PC-9 (cell line): ENCODE data around the gene ELFN1. TPM values are rescaled to one million over a fixed set of nuclear protein-coding genes. Genes with fewer than 3 reads are reported as not detected.

Experiments used
- BruUV-seq: library from RNA; stranded (reverse); fragments of 400-500 nt; replicated peaks from 2 replicates; lab custom pipeline; 2021; lab: Mats Ljungman, UMichigan
- CTCF ChIA-PET: fragments of 300-600 bp; sonication (Branson Sonifier 250); formaldehyde crosslinking; loops from one replicate; lab custom pipeline; 2022; ENCODE audit warnings: antibody characterized with exemption; lab: Charles Lee
- POLR2A ChIA-PET: fragments of 300-600 bp; sonication (Branson Sonifier 250); formaldehyde crosslinking; loops from one replicate; lab custom pipeline; 2022; ENCODE audit warnings: antibody characterized with exemption; ENCODE audit not compliant: unreplicated experiment; lab: Charles Lee
- DNase-seq, 2 experiments: peaks; one replicate each; pipeline versions ENCODE4 v3.0.0 to v3.0.0-alpha.2; 2015 to 2022; ENCODE audit warnings: mixed read lengths in 1 of 2
- H2AFZ ChIP-seq: fragments of 200-600 bp; sonication (generic); 2 replicates; pipeline ENCODE4 v1.8.1; 2017; ENCODE audit warnings: antibody characterized with exemption
- H3F3A ChIP-seq: fragments of 200-600 bp; sonication (generic); 2 replicates; pipeline ENCODE4 v1.8.1; 2017; ENCODE audit warnings: antibody characterized with exemption, mild to moderate bottlenecking, low read depth; ENCODE audit not compliant: insufficient read depth
- H3K27ac ChIP-seq: fragments of 200-600 bp; sonication (generic); 2 replicates; pipeline ENCODE4 v1.6.1; 2016; ENCODE audit warnings: mixed run types
- H3K27me3 ChIP-seq: fragments of 200-600 bp; sonication (generic); 2 replicates; pipeline ENCODE4 v1.6.1; 2016; ENCODE audit warnings: low read depth, mixed run types; ENCODE audit not compliant: insufficient read depth
- H3K36me3 ChIP-seq: fragments of 200-600 bp; sonication (generic); 2 replicates; pipeline ENCODE4 v1.6.1; 2016; ENCODE audit warnings: low read depth, mixed run types
- H3K4me1 ChIP-seq: fragments of 200-600 bp; sonication (generic); replicated peaks from 2 replicates; pipeline ENCODE4 v1.6.1; 2016; ENCODE audit warnings: mixed run types; ENCODE audit not compliant: insufficient read depth
- H3K4me2 ChIP-seq: fragments of 200-600 bp; sonication (generic); 2 replicates; pipeline ENCODE4 v1.6.1; 2017; ENCODE audit warnings: mixed run types
- H3K4me3 ChIP-seq: fragments of 200-600 bp; sonication (generic); 2 replicates; pipeline ENCODE4 v1.6.1; 2016; ENCODE audit warnings: mixed run types
- H3K79me2 ChIP-seq: fragments of 200-600 bp; sonication (generic); 2 replicates; pipeline ENCODE4 v1.6.1; 2017; ENCODE audit warnings: low read depth, mixed run types
- H3K9me2 ChIP-seq: fragments of 200-600 bp; sonication (generic); 2 replicates; pipeline ENCODE4 v1.8.1; 2017; ENCODE audit warnings: mild to moderate bottlenecking; ENCODE audit not compliant: insufficient read depth
- H3K9me3 ChIP-seq: fragments of 200-600 bp; sonication (generic); 2 replicates; pipeline ENCODE4 v1.8.1; 2016; ENCODE audit warnings: low read depth; ENCODE audit not compliant: insufficient read depth
- H4K20me1 ChIP-seq: fragments of 200-600 bp; sonication (generic); 2 replicates; pipeline ENCODE4 v1.8.1; 2017; ENCODE audit not compliant: insufficient read depth
- CTCF ChIP-seq: fragments of 200-600 bp; sonication (generic); conservative IDR thresholded peaks from 2 replicates; pipeline ENCODE4 v1.6.1; 2017; ENCODE audit warnings: mixed run types, antibody characterized with exemption, mild to moderate bottlenecking, moderate library complexity
- EZH2 ChIP-seq: fragments of 200-600 bp; sonication (generic); IDR thresholded peaks from 2 replicates; pipeline ENCODE4 v1.8.0; 2017; ENCODE audit warnings: antibody characterized with exemption, low read depth
- intact Hi-C: fragments of 100-400 bp; cut with micrococcal nuclease; formaldehyde crosslinking; loops from one replicate; pipeline ENCODE4 v1.10.0; 2022; ENCODE audit not compliant: unreplicated experiment
- total RNA-seq: library from RNA; stranded (reverse); gene quantifications from 2 replicates; pipeline ENCODE4 v1.2.3, GENCODE V29; 2021

Gene ELFN1
- total RNA-seq, 1 experiment from 2014 or later = 0.09 TPM

DNA sequence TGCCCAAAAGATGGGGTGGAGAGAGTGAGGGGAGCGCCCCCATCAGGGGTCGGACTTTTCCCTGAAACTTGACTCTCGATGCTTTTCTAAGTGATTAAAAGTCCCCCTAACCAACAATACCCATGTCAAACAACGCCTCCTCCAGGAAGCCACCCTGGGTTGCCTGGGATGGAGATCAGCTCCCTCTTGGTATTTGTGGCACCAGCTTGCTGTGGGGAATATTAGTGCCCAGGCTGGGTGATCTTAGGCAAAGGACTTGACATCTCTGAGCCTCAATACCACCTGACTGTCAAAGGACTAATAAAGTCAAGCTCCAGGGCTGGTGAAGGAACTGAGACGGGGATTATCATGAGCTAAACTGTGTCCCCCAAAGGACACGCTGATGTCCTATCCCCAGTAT, 18.2 kb upstream of the ELFN1 start:
- Histone ChIP-seq H3K27me3 (peaks cover 73% of the 10 kb centered on the region), H3K9me3 (no peaks in the 10 kb centered on the region), H3K79me2 (no peaks in the 10 kb centered on the region), H3K27ac (no peak overlapping the region), H3K9me2 (no peaks in the 10 kb centered on the region), H3K4me1 (no peaks in the 10 kb centered on the region), H2AFZ (no peak overlapping the region), H3K4me3 (no peak overlapping the region), H3K4me2 (no peak overlapping the region), H4K20me1 (no peaks in the 10 kb centered on the region), H3K36me3 (no peaks in the 10 kb centered on the region), H3F3A (peaks cover 6% of the 10 kb centered on the region; the same call in 1 of the 2 replicates)
- no peak for DNase-seq
- POLR2A ChIA-PET = no interaction called here
- CTCF ChIA-PET = interaction anchor here (0.6 kb wide), 3 partner anchors 14 to 776 kb away, joined by 3 to 23 read pairs (median 6); no protein-coding TSS in a partner anchor
- intact Hi-C loops = no loop called here
- BruUV-seq = no TSS peak
- TF ChIP-seq EZH2 = no peak
- TF ChIP-seq CTCF = no peak

GRCh38 chr7:1653500-1653899, 16.6 kb upstream of the ELFN1 start:
- peaks cover 70% of the 10 kb centered on the region for H3K27me3 ChIP-seq
- no peaks in the 10 kb centered on the region for H3K9me2 ChIP-seq
- H4K20me1 ChIP-seq = no peaks in the 10 kb centered on the region
- no peak overlapping the region for H2AFZ ChIP-seq
- POLR2A ChIA-PET = no interaction called here
- no peak overlapping the region for H3K4me3 ChIP-seq
- intact Hi-C loops = no loop called here
- TF ChIP-seq EZH2 = no peak
- no peak for TF ChIP-seq CTCF
- no peak for DNase-seq
- no peaks in the 10 kb centered on the region for H3K4me1 ChIP-seq
- BruUV-seq = no TSS peak
- CTCF ChIA-PET = interaction anchor here (0.5 kb wide), 1 partner anchor 229 kb away, joined by 4 read pairs; no protein-coding TSS in a partner anchor
- H3K4me2 ChIP-seq = no peak overlapping the region
- H3K36me3 ChIP-seq = no peaks in the 10 kb centered on the region
- H3K9me3 ChIP-seq = no peaks in the 10 kb centered on the region
- H3K79me2 ChIP-seq = no peaks in the 10 kb centered on the region
- peaks cover 6% of the 10 kb centered on the region; the same call in 1 of the 2 replicates for H3F3A ChIP-seq
- H3K27ac ChIP-seq = no peak overlapping the region

- intact Hi-C loops = no loop called here
- POLR2A ChIA-PET = no interaction called here
- no peak overlapping the region for H3K4me2 ChIP-seq
- TF ChIP-seq EZH2 (no peak), CTCF (no peak)
- H3K27ac ChIP-seq = no peak overlapping the region
- no peaks in the 10 kb centered on the region for H3K79me2 ChIP-seq
- no peaks in the 10 kb centered on the region for H3K4me1 ChIP-seq
- CTCF ChIA-PET = no interaction called here
- H2AFZ ChIP-seq = no peak overlapping the region
- no peaks in the 10 kb centered on the region for H3K9me3 ChIP-seq
- peaks cover 70% of the 10 kb centered on the region for H3K27me3 ChIP-seq
- H4K20me1 ChIP-seq = no peaks in the 10 kb centered on the region
- peaks cover 6% of the 10 kb centered on the region; the same call in 1 of the 2 replicates for H3F3A ChIP-seq
- no peak overlapping the region for H3K4me3 ChIP-seq
- BruUV-seq = no TSS peak
- H3K9me2 ChIP-seq = no peaks in the 10 kb centered on the region
- DNase-seq = no peak
- no peaks in the 10 kb centered on the region for H3K36me3 ChIP-seq
Observed at GRCh38 chr7:1654111-1654510, 16.0 kb upstream of the ELFN1 start.
